D721Med (cell line): Measurements from ENCODE around the gene PLA2G12A.
A peak's percentile ranks its signal among the peaks of the same experiment; 100 is the strongest.

Experiments used
- DNase-seq: peaks from one replicate; pipeline ENCODE4 v3.0.0; 2011; ENCODE audit warnings: low spot score; ENCODE audit not compliant: insufficient read length
- FAIRE-seq: peaks from 2 replicates; lab custom pipeline; 2011; peaks lifted over from hg19 to GRCh38; lab: Jason Lieb, UNC
- TF ChIP-seq, protein P1 (sequence below): IDR thresholded peaks from 2 replicates; pipeline ENCODE4 v1.5.1; 2012; ENCODE audit warnings: mild to moderate bottlenecking, control low read depth; ENCODE audit not compliant: insufficient read depth; ENCODE audit errors: missing control alignments

The PLA2G12A gene

DNA sequence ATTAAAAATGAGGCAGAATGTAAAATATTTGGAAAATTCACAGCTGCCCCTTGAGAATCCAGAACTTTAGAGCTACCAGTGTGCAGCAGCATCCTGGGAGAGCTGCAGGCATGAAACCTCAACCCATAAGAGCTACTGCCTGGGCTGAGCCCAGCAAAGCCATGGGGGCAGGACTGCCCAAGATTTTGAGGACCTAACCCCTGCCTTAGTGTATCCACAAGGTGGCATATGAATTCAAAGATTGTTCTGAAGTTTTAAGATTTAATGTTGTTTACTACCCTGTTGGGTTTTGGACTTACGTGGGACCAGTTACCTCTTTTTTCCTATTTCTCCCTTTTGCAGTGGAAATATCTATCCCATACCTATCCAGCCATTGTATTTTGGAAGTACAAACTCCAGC lies 53.0 kb downstream of the PLA2G12A start:
- no peak for FAIRE-seq
- TF ChIP-seq, protein P1, sequence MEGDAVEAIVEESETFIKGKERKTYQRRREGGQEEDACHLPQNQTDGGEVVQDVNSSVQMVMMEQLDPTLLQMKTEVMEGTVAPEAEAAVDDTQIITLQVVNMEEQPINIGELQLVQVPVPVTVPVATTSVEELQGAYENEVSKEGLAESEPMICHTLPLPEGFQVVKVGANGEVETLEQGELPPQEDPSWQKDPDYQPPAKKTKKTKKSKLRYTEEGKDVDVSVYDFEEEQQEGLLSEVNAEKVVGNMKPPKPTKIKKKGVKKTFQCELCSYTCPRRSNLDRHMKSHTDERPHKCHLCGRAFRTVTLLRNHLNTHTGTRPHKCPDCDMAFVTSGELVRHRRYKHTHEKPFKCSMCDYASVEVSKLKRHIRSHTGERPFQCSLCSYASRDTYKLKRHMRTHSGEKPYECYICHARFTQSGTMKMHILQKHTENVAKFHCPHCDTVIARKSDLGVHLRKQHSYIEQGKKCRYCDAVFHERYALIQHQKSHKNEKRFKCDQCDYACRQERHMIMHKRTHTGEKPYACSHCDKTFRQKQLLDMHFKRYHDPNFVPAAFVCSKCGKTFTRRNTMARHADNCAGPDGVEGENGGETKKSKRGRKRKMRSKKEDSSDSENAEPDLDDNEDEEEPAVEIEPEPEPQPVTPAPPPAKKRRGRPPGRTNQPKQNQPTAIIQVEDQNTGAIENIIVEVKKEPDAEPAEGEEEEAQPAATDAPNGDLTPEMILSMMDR: peak; percentile 12
- DNase-seq: no peak

DNA sequence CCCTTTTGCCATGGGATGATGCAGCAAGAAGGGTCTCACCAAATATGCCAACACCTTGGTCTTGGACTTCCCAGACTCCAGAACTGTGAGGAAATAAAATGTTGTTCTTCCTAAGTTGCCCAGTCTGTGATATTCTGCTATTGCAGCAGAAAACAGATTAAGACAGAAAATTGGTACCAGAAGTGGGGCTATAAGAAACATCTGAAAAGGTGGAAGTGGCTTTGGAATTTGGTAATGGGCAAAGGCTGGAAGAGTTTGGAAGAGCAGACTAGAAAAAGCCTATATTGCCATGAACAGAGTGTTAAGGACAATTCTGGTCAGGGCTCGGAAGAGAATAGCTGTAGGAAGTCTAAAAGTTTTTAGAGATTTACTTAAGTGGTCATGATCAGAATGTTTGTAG lies 54.0 kb downstream of the PLA2G12A start:
- FAIRE-seq (no peak), DNase-seq (no peak)
- TF ChIP-seq, protein P1: no peak

DNA sequence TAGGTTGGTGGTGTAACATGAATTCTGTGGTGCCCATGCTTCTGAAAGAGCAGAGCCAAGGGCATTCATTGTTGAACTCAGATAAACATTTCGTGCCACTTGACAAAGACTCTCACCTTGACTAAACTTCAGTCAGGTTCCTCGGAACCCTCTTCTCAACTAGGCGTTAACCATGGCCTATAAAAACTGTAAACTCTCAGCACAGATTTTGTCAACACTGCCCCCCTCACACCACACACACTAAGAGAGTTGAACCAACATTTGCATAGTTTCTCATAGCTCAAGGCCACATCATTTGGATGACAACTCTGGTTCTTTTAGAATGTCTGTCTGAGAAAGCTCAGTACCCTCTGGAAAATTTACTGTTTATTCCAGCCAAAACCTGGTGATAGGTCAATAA lies 54.7 kb downstream of the PLA2G12A start:
- DNase-seq (no peak), FAIRE-seq (no peak)
- TF ChIP-seq, protein P1: no peak

DNA sequence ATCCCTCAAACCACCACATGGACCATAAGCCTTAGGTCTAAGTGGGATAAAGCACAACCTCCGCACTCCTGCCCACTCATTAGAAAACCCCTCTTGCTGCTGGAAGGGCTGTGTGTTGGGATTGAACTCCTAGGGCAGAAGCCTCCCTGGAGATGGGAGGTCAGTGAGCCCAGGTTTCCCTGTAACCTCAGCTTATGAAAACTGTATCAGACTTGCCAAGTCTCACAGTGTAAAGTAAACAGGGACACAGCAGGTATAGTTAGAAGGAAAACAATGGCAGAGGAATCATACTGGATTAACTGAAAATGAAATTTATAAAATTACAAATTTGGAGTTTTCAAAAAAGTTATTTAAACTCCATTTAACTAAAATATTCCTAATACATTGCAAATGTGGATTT lies 56.6 kb downstream of the PLA2G12A start:
- TF ChIP-seq, protein P1: no peak
- DNase-seq: no peak
- no peak for FAIRE-seq

DNA sequence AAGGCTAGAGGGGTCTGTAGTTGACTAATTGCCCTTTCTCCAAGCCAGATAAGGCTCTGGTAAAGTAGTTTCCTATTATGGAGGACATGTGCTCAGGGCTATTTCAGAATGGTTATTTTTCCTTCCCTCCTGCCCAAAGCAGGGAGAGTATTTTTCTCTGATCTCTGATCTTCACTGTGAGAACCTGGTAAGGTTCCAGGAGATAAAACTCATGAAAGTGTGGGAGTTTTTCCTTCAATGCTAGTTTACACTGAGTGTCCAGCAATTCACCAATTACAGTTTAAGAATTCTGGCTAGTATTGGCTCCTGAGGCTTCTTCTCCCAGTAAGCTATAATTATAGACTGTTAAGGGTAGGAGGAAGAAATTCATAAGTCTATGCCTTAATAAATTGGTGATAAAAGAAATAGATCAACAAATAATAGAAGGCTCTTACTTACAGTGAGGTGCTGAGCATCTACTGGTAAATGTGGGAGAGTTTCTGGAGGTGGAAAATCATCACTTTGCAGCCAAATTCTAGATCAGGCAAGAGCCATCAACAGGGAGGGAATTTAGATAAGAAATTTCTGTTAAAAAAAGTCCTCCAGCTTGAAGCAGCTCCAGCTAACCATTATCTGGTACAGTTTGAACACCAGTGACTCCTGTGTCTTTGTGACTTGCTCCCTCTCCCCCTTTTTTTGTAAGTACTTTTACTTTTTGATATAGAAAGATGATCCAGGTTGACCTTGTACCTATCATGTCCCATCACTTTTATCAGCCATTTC lies 57.5 kb downstream of the PLA2G12A start:
- no peak for FAIRE-seq
- no peak for DNase-seq
- TF ChIP-seq, protein P1: no peak

DNA sequence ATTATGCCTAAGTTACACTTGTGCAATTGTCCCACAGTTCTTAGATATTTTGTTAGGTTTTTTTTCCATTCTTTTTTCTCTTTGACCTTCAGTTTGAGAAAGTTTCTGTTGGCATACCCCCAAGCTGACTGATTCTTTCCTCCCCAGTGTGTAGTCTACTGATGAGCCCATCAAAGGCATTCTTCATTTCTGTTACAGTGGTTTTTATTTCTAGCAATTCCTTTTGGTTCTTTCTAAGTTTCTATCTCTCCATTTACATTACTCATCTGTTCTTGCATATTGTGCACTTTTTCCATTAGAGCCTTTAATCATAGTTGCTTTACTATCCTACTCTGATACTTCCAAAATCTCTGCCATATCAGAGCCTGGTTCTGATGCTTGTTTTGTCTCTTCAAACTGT lies 58.5 kb downstream of the PLA2G12A start:
- TF ChIP-seq, protein P1: no peak
- FAIRE-seq: no peak

DNA sequence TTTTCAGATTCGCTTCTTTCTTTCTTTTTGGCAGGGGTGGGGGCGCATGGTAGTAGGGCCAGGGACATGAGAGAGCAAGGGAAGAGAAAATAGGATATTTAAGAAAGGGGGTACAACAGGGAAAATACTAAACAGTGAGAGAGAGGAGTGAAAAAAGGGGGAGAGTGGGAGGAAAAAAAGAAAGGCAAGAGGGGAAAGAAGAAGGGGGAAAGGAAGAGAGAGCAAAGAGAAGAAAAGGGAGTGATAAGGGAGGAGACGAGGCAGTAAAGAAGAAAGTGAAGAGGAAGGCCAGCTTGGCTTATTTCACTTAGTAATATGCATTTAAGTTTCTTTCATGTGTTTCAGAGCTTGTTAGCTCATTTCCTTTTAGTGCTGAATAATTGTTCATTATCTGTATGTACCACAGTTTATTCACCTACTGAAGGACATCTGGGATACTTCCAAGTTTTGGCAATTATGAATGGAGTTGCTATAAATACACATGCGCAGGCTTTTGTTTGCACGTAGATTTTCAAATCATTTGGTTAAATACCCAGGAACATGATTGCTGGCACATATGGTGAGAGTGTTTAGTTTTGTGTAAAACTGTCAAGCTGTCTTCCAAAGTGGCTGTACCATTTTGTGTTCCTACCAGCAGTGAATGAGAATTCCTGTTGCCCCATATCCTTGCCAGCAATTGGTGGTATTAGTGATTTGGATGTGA lies 63.9 kb downstream of the PLA2G12A start:
- TF ChIP-seq, protein P1: no peak
- DNase-seq (no peak), FAIRE-seq (no peak)

More for the DNA sequence above, 58.5 kb downstream of the PLA2G12A start:
- no peak for DNase-seq
